ENCODE results near the gene PBRM1. TPM values are rescaled to one million over a fixed set of nuclear protein-coding genes. Genes with fewer than 3 reads are reported as not detected.

Gene PBRM1
- total and polyA plus RNA-seq, 2 of the 13 experiments (the other 11 are each of a cell fraction or from before 2014, with no cell fraction given), result 10.9 to 33.2 TPM

DNA sequence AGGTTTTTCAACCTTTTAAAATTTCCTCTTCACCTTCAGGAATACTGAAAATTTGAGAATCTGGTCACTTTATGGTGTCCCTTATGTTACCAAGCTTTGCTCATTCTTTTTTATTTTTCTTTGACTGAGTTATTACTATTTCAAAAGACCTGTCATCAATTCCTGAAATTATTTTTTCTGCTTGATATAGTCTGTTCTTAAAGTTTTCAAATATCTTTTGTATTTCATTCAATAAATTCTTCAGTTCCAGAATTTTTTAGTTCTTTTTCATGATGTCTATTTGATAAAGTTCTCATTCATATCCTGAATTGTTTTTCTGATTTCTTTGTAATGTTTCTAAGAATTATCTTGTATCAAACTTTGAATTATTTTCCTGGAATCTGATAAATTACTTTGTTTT is 85.5 kb downstream of the PBRM1 start:
- BruUV-seq (replicated peaks), result no TSS peak
- CTCF ChIA-PET (ENCODE audit: low intra/inter-chr PET ratio, low total read pairs), result no interaction called here
- in situ Hi-C loops (cut with HindIII; ENCODE audit: extremely low pct_ligation_motif_present, low pct_unique_long_range_greater_than_20kb), result no loop called here

More for the DNA sequence above, 85.5 kb downstream of the PBRM1 start:
- no peak overlapping the region for H3K27ac ChIP-seq (ENCODE audit: extremely low read length, insufficient read depth, low read length)
- H2AFZ ChIP-seq (ENCODE audit: low read length), result no peak overlapping the region
- no peaks in the 10 kb centered on the region for H3K4me1 ChIP-seq (ENCODE audit: insufficient read depth, low read length)
- H3K4me2 ChIP-seq (ENCODE audit: low read depth, low read length), result no peak overlapping the region
- H4K20me1 ChIP-seq (ENCODE audit: insufficient read depth, low read length), result no peaks in the 10 kb centered on the region
- intact Hi-C loops (cut with micrococcal nuclease; ENCODE audit: unreplicated experiment), result no loop called here
- H3K9me3 ChIP-seq (ENCODE audit: low read length), result no peaks in the 10 kb centered on the region
- no peak overlapping the region for H3K4me3 ChIP-seq (replicated peaks in 1 of 3; ENCODE audit: insufficient read depth in 1 of 3, low read depth in 2 of 3, low read length in 3 of 3)
- H3K9ac ChIP-seq (ENCODE audit: insufficient read depth, low read depth, low read length), result no peak overlapping the region
- POLR2A ChIA-PET, result no interaction called here
- ATAC-seq (no peak), FAIRE-seq (no peak), DNase-seq (ENCODE audit: low spot score) (no peak)
- H3K79me2 ChIP-seq (ENCODE audit: insufficient read depth, low read length), result no peaks in the 10 kb centered on the region
- H3K36me3 ChIP-seq (replicated peaks in 1 of 2; ENCODE audit: control insufficient read depth in 1 of 2, insufficient read depth in 2 of 2, low read length in 2 of 2), result peaks cover 16 to 41% of the 10 kb centered on the region in 2 experiments
- TF ChIP-seq, protein P1, sequence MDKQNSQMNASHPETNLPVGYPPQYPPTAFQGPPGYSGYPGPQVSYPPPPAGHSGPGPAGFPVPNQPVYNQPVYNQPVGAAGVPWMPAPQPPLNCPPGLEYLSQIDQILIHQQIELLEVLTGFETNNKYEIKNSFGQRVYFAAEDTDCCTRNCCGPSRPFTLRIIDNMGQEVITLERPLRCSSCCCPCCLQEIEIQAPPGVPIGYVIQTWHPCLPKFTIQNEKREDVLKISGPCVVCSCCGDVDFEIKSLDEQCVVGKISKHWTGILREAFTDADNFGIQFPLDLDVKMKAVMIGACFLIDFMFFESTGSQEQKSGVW (CRISPR knock-in tag; IDR thresholded peaks at IDR 0.05; ENCODE audit: borderline replicate concordance), result no peak
- TF ChIP-seq MTA1 (CRISPR knock-in tag; IDR thresholded peaks at IDR 0.05; ENCODE audit: borderline replicate concordance), result no peak
- no peak for TF ChIP-seq ARHGAP35 (CRISPR knock-in tag; IDR thresholded peaks at IDR 0.05; ENCODE audit: borderline replicate concordance)
- TF ChIP-seq NCOA5 (CRISPR knock-in tag; IDR thresholded peaks at IDR 0.05), result no peak
- TF ChIP-seq, protein P2, sequence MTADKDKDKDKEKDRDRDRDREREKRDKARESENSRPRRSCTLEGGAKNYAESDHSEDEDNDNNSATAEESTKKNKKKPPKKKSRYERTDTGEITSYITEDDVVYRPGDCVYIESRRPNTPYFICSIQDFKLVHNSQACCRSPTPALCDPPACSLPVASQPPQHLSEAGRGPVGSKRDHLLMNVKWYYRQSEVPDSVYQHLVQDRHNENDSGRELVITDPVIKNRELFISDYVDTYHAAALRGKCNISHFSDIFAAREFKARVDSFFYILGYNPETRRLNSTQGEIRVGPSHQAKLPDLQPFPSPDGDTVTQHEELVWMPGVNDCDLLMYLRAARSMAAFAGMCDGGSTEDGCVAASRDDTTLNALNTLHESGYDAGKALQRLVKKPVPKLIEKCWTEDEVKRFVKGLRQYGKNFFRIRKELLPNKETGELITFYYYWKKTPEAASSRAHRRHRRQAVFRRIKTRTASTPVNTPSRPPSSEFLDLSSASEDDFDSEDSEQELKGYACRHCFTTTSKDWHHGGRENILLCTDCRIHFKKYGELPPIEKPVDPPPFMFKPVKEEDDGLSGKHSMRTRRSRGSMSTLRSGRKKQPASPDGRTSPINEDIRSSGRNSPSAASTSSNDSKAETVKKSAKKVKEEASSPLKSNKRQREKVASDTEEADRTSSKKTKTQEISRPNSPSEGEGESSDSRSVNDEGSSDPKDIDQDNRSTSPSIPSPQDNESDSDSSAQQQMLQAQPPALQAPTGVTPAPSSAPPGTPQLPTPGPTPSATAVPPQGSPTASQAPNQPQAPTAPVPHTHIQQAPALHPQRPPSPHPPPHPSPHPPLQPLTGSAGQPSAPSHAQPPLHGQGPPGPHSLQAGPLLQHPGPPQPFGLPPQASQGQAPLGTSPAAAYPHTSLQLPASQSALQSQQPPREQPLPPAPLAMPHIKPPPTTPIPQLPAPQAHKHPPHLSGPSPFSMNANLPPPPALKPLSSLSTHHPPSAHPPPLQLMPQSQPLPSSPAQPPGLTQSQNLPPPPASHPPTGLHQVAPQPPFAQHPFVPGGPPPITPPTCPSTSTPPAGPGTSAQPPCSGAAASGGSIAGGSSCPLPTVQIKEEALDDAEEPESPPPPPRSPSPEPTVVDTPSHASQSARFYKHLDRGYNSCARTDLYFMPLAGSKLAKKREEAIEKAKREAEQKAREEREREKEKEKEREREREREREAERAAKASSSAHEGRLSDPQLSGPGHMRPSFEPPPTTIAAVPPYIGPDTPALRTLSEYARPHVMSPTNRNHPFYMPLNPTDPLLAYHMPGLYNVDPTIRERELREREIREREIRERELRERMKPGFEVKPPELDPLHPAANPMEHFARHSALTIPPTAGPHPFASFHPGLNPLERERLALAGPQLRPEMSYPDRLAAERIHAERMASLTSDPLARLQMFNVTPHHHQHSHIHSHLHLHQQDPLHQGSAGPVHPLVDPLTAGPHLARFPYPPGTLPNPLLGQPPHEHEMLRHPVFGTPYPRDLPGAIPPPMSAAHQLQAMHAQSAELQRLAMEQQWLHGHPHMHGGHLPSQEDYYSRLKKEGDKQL (CRISPR knock-in tag; IDR thresholded peaks at IDR 0.05; ENCODE audit: low read depth), result no peak
- no peak for TF ChIP-seq ZNF143 (CRISPR knock-in tag; IDR thresholded peaks at IDR 0.05)
- no peak for TF ChIP-seq ZNF781 (CRISPR knock-in tag; IDR thresholded peaks at IDR 0.05; ENCODE audit: borderline replicate concordance, not compliant biosample characterization)
- TF ChIP-seq, protein P3, sequence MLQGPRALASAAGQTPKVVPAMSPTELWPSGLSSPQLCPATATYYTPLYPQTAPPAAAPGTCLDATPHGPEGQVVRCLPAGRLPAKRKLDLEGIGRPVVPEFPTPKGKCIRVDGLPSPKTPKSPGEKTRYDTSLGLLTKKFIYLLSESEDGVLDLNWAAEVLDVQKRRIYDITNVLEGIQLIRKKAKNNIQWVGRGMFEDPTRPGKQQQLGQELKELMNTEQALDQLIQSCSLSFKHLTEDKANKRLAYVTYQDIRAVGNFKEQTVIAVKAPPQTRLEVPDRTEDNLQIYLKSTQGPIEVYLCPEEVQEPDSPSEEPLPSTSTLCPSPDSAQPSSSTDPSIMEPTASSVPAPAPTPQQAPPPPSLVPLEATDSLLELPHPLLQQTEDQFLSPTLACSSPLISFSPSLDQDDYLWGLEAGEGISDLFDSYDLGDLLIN (CRISPR knock-in tag; IDR thresholded peaks at IDR 0.05; ENCODE audit: borderline replicate concordance), result no peak
- TF ChIP-seq SRSF9 (IDR thresholded peaks at IDR 0.05; ENCODE audit: borderline replicate concordance, insufficient read depth, low read depth, low read length, poor library complexity, severe bottlenecking), result no peak
- TF ChIP-seq ZBTB7B (CRISPR knock-in tag; IDR thresholded peaks at IDR 0.05), result no peak
- no peaks in the 10 kb centered on the region for H3K27me3 ChIP-seq (ENCODE audit: control insufficient read depth in 1 of 2, insufficient read depth in 2 of 2, low read length in 2 of 2)
